Thoracic aorta endothelial cell (primary cell): Measurements from ENCODE around the gene WNK3. TPM values are rescaled to one million over a fixed set of nuclear protein-coding genes. Genes with fewer than 3 reads are reported as not detected.

Experiments used
- small RNA-seq: library from RNA; depleted of rRNA; stranded (forward); fragments of <200 nt; gene quantifications from one replicate; pipeline ENCODE3, GENCODE V24; 2012
- total RNA-seq: library from RNA; depleted of rRNA; stranded (reverse); fragments of >200 nt; gene quantifications from 2 replicates; pipeline ENCODE4 v1.2.3, GENCODE V29; 2012

The WNK3 gene
- total RNA-seq: 1.2 and 1.3 TPM in 2 replicates

GRCh38 chrX:54357414-54358377, at the start of gene WNK3:
Gene WNK3, minus strand, starts transcription at chrX:54358046.

GRCh38 chrX:54182864-54183613, 174.8 kb downstream of the WNK3 start, which contains the start of gene FAM120C:
Gene FAM120C, minus strand, starts transcription at chrX:54183254. Its CDS starts 56 bp downstream, at chrX:54183198.

Small RNA genes within 50 kb of the gene (small RNA-seq; reads per million reads assigned to genes)
- gene AL589872.1: not detected
- gene RNU6-434P: not detected

Other genes starting within 250 kb of the WNK3 start
- 4.8 and 6.3 TPM in 2 replicates for gene FAM120C, start 174.8 kb downstream of the WNK3 start, total RNA-seq
- 14.3 and 15.8 TPM in 2 replicates for gene TSR2, start 82.4 kb upstream of the WNK3 start, total RNA-seq
- 6.9 and 8.3 TPM in 2 replicates for gene FGD1, start 138.2 kb upstream of the WNK3 start, total RNA-seq
- gene GNL3L, start 172.2 kb upstream of the WNK3 start, total RNA-seq: 67.7 and 74.5 TPM in 2 replicates